Measurements from ENCODE around the gene DENND1A.

Gene DENND1A

DNA sequence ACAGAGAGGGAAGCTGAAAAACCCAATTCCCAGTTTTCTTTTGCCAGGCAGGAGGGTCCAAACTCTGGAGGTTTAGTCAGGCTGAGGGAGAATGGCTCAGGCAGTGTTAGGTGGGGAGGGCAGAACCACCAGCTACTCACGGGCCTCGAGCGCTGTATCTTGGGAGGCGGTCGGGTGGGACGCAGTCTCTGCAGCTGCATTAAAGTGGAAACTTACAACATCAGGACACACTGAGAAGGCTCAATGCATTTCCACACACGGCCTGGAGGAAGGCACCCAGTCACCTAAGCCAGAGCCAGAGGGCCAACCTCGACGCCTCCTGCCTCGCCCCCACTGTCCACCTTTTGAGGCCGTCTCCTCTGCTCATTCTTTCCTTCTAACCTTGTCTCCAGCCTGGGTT, 518.3 kb downstream of the DENND1A start:
- Histone ChIP-seq H3F3A (ENCODE audit: insufficient read depth) (no peaks in the 10 kb centered on the region), H3K9me2 (replicated peaks; ENCODE audit: insufficient read depth, low read length) (no peaks in the 10 kb centered on the region), H2AFZ (ENCODE audit: low read depth, low read length, severe bottlenecking) (no peak overlapping the region), H3K79me2 (ENCODE audit: insufficient read depth, low read length) (no peaks in the 10 kb centered on the region), H3K9ac (ENCODE audit: low read length) (no peak overlapping the region), H3K27ac (ENCODE audit: low read depth, low read length) (no peak overlapping the region), H3K27me3 (ENCODE audit: low read length) (no peaks in the 10 kb centered on the region), H3K9me3 (ENCODE audit: insufficient read depth, low read length) (no peaks in the 10 kb centered on the region), H3K4me2 (ENCODE audit: low read depth, low read length, poor library complexity, severe bottlenecking) (no peak overlapping the region), H3K36me3 (ENCODE audit: low read length) (no peaks in the 10 kb centered on the region), H4K20me1 (ENCODE audit: low read depth, low read length) (no peaks in the 10 kb centered on the region), H3K4me3 (ENCODE audit: insufficient read depth, low read length, poor library complexity, severe bottlenecking) (no peak overlapping the region)
- TF ChIP-seq EZH2phosphoT487 (conservative IDR thresholded peaks at IDR 0.05; ENCODE audit: low read length), result no peak
- TF ChIP-seq, protein P1, sequence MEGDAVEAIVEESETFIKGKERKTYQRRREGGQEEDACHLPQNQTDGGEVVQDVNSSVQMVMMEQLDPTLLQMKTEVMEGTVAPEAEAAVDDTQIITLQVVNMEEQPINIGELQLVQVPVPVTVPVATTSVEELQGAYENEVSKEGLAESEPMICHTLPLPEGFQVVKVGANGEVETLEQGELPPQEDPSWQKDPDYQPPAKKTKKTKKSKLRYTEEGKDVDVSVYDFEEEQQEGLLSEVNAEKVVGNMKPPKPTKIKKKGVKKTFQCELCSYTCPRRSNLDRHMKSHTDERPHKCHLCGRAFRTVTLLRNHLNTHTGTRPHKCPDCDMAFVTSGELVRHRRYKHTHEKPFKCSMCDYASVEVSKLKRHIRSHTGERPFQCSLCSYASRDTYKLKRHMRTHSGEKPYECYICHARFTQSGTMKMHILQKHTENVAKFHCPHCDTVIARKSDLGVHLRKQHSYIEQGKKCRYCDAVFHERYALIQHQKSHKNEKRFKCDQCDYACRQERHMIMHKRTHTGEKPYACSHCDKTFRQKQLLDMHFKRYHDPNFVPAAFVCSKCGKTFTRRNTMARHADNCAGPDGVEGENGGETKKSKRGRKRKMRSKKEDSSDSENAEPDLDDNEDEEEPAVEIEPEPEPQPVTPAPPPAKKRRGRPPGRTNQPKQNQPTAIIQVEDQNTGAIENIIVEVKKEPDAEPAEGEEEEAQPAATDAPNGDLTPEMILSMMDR (IDR thresholded peaks at IDR 0.05; ENCODE audit: insufficient read depth, low read length, poor library complexity, severe bottlenecking), result no peak

DNA sequence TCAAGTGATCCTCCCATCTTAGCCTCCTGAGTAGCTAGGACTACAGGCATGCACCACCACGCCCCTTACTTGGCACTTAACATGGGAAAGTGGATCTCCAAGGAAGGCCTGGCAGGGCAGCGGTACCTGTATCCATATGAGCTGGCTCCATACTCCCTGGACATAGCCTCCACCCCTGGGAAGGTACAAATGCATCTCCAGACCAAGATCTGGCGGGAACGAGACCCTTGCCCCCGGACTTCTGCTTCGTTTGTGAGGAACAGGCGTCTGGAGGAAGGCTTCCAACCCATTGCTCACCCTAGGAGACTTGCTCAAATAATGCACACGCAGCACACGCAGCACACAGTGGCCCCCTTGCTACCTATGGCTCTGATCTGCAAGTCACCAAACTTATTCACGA, 518.7 kb downstream of the DENND1A start:
- Histone ChIP-seq H2AFZ (ENCODE audit: low read depth, low read length, severe bottlenecking) (no peak overlapping the region), H3K4me2 (ENCODE audit: low read depth, low read length, poor library complexity, severe bottlenecking) (no peak overlapping the region), H3K4me3 (ENCODE audit: insufficient read depth, low read length, poor library complexity, severe bottlenecking) (no peak overlapping the region), H3K27me3 (ENCODE audit: low read length) (no peaks in the 10 kb centered on the region), H3K27ac (ENCODE audit: low read depth, low read length) (no peak overlapping the region), H3K36me3 (ENCODE audit: low read length) (no peaks in the 10 kb centered on the region), H3K9me2 (replicated peaks; ENCODE audit: insufficient read depth, low read length) (no peaks in the 10 kb centered on the region), H3K79me2 (ENCODE audit: insufficient read depth, low read length) (no peaks in the 10 kb centered on the region), H3K9me3 (ENCODE audit: insufficient read depth, low read length) (no peaks in the 10 kb centered on the region), H3F3A (ENCODE audit: insufficient read depth) (no peaks in the 10 kb centered on the region), H4K20me1 (ENCODE audit: low read depth, low read length) (no peaks in the 10 kb centered on the region), H3K9ac (ENCODE audit: low read length) (no peak overlapping the region)
- TF ChIP-seq, protein P1 (IDR thresholded peaks at IDR 0.05; ENCODE audit: insufficient read depth, low read length, poor library complexity, severe bottlenecking), result no peak
- no peak for TF ChIP-seq EZH2phosphoT487 (conservative IDR thresholded peaks at IDR 0.05; ENCODE audit: low read length)

DNA sequence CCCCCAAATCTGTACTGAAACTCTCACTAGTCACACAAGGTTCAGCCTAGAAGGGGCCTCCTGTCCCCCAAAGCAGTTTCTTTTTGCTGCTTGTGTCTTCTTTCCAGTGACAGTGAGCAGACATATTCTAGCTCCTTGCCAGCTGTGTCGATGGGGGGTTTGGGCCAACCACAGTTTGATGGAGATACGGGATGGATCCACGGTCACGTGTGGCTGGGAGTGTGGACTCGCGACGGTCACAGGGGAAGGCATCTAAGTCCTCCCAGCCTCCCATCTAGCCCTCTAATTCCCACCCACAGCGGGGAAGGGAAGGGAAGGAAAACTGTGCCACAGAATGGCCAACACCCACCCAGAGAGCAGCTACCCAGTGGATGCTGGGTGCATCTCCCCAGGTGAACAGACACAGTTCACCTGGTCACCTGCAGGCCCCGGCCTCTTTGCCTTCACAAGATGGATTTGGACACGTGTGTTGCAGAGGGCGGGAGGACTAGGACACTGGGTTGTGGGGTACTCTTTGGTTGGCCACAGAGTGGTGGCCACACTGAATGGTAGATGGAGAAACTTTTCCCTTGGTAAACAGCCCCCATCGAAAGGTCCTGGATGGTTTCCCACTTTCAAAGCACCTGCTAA, 519.5 kb downstream of the DENND1A start:
- TF ChIP-seq, protein P1 (IDR thresholded peaks at IDR 0.05; ENCODE audit: insufficient read depth, low read length, poor library complexity, severe bottlenecking), result no peak
- no peak for TF ChIP-seq EZH2phosphoT487 (conservative IDR thresholded peaks at IDR 0.05; ENCODE audit: low read length)
- no peaks in the 10 kb centered on the region for H4K20me1 ChIP-seq (ENCODE audit: low read depth, low read length)
- no peaks in the 10 kb centered on the region for H3F3A ChIP-seq (ENCODE audit: insufficient read depth)
- H3K27ac ChIP-seq (ENCODE audit: low read depth, low read length), result no peak overlapping the region
- H2AFZ ChIP-seq (ENCODE audit: low read depth, low read length, severe bottlenecking), result no peak overlapping the region
- H3K9me2 ChIP-seq (replicated peaks; ENCODE audit: insufficient read depth, low read length), result no peaks in the 10 kb centered on the region
- H3K79me2 ChIP-seq (ENCODE audit: insufficient read depth, low read length), result no peaks in the 10 kb centered on the region
- H3K27me3 ChIP-seq (ENCODE audit: low read length), result no peaks in the 10 kb centered on the region
- no peaks in the 10 kb centered on the region for H3K36me3 ChIP-seq (ENCODE audit: low read length)
- H3K9ac ChIP-seq (ENCODE audit: low read length), result no peak overlapping the region
- no peak overlapping the region for H3K4me2 ChIP-seq (ENCODE audit: low read depth, low read length, poor library complexity, severe bottlenecking)
- H3K4me3 ChIP-seq (ENCODE audit: insufficient read depth, low read length, poor library complexity, severe bottlenecking), result no peak overlapping the region
- H3K9me3 ChIP-seq (ENCODE audit: insufficient read depth, low read length), result no peaks in the 10 kb centered on the region

Data from SU-DHL-6 (cell line).